GM18511 (cell line): ENCODE measurements around the gene PKP1.

Source experiments
- ATAC-seq: cut with Tn5 transposase; IDR thresholded peaks from one replicate; pipeline ENCODE4 v1.9.1; 2021; ENCODE audit warnings: mild to moderate bottlenecking, moderate library complexity; ENCODE audit not compliant: unreplicated experiment

Gene PKP1

DNA sequence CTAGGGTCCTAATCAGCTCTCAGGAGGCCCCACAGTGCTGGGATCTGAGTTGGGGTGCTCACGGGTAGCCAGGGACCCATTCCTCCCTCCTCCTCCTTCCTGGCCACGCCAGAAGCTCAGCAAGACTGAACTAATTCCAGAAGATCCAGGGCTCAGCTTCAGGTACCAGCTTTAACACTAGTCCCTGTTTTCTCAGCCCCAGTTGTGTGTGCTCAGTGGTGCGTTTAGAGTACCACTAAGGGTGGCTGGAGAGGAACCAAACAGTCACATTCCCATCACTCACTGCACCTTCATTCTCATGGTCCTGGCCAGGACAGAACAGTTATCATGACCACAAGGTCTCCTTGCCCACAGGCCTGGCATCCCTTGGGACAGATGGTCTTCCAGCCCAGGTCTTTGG, 20.8 kb downstream of the PKP1 start:
- ATAC-seq: no peak

GRCh38 chr1:201305815-201306214, 22.5 kb downstream of the PKP1 start:
- no peak for ATAC-seq

- no peak for ATAC-seq
These were observed 23.9 kb downstream of the PKP1 start for GRCh38 chr1:201307231-201307630.

DNA sequence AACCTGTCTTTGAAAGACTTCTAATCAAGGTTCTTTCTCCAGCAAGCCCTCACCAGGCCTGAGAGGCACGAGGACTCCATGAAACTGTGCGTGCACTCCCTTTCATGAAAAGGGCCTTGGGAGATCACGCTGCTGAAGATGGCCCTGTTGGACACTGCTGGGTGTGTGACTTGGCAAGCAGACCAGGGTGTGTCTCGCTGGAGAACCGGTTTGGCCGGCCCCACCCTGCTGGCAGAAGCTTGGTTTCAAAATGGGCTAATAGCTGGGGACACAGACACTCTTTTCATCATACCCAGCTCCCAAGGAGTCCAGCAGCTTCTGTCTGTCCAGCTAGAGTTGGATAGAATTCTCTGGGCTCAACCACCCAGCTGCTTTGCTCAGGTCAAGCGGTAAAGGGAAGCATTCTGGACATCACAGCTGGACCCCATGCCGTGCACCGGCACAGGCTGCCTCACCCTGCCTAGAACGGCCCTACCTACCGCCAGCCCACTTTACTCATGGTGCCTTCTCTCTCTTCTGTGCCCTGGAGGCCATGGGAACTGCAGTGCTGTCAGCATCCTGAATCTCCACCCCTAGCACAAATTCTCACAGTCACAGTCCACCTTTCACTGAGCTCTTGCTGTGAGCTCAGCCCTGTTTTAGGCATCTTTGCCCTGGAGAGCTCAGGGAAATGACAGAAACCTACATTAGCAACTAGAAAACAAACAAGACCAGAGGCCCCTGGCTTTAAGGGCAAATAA, 24.6 kb downstream of the PKP1 start:
- no peak for ATAC-seq

- ATAC-seq: no peak
These were observed 26.1 kb downstream of the PKP1 start for GRCh38 chr1:201309416-201309815.

GRCh38 chr1:201310251-201310985, 27.1 kb downstream of the PKP1 start:
- no peak for ATAC-seq

DNA sequence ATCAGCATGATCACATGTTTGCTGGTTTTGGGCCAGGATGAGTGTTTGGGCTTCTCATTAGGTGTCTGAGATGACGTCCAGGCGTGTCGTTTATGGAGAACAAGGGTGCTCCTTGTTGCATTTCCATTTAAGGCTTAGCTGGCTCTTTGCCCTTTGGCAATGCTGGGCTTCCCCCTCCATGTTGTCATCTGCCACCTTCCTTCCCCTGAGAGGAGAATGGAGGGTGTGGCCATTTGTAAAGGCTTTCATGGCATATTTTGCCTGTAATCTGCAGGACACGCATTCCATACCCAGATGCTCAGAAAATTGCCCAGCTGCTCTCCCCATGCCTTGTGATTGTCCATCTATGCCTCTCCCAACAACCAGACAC, 27.7 kb downstream of the PKP1 start:
- no peak for ATAC-seq

DNA sequence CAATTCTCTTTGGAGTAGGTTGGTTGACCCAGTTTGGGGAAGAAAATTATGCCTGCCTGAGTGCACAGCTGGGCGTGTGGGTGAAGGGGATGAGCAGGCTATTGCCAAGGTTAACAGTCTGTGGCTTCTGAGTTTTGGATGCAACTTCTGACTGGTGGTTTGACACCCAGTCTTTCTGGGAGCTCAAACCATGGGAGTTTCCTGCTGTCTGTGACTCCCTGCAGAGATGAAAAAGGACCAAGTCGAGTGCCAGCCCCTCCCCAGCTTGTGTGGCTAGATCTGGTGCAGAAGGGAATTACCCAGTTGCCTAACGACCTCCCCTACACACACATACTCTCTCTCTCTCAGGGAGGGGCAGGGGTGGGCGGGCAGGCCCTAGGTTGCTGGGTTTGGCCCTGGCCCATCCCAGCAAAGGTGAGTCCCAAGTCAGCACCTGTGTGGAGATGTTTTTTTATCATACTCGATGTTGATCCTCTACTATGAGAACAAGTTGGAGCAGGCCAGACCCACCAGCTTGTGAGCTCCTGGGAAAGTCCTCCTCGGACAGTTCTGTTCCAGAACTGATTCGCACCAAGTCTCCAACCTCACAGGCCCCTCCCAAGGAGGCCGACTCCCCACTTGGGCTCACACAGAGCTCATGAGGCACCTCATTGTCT, 28.2 kb downstream of the PKP1 start:
- no peak for ATAC-seq

DNA sequence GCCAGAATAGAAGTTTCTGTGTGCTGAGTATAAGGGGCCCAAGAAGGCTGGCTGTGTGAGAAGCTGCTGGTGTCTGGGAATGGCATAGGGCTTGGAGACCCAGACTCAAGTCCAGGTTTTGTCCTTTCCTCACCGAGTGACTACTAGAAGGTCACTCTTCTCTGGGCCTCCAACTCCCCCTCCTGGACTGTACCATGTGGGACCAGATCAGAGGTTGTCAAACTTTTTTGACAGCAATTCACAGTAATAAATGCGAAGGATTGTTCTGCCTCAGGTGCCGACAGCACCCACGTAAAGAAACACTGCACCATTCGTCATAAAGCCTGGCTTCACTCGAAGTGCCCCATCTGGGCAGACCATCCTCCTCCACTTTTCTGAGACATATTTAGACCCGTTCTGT, 29.0 kb downstream of the PKP1 start:
- no peak for ATAC-seq

GRCh38 chr1:201313086-201313485, 29.8 kb downstream of the PKP1 start:
- no peak for ATAC-seq

DNA sequence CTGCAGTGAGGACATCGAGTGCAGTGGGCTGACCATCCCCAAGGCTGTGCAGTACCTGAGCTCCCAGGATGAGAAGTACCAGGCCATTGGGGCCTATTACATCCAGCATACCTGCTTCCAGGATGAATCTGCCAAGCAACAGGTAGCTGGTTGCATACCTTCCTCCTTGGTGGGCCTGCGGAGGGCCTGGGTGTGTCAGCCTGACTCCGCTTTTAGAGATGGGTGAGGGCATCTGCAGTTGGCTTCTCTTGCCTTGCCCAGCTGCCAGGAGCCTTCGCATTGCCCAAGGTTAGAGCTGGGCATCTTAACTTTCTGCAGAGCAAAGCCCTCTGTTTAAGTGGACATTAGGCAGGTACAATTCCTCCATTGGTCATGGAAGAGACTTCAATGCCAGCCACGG, 33.2 kb downstream of the PKP1 start:
- no peak for ATAC-seq

- ATAC-seq: no peak
These were observed 34.2 kb downstream of the PKP1 start for GRCh38 chr1:201317551-201317950.

DNA sequence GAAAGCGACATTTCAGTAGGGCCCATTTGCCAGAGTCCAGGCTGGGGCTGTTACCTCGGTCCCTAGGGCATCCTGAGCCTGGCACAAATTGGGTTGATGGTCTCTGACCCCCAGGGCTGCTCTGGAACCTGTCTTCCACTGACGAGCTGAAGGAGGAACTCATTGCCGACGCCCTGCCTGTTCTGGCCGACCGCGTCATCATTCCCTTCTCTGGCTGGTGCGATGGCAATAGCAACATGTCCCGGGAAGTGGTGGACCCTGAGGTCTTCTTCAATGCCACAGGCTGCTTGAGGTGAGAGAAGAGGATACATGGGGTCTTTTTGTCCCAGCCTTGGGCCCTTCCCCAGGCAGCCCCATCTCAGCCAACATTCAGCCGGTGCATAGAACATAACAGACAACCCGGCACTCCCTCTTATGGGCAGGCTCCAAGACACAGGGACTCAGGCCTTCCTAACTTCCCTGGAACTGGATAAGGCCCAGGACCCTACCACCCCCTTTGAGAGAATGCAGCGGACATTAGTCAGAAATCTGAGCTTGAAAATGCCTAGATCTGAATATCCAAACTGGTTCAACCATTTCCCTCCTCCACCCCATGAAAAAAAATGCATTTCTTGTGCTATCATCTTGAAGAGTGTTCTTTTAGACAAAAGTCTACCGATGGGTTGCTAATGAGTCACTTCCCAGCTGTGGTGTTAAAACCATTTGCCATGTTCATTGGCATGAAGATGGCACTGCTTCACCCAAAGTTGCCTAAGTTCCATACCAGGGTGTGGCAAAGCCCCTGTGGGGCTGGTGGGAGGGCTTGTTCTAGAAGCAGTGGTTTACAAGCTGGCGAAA, 35.4 kb downstream of the PKP1 start:
- ATAC-seq: no peak

GRCh38 chr1:201319631-201320030, 36.3 kb downstream of the PKP1 start:
- no peak for ATAC-seq

GRCh38 chr1:201320168-201320788, 37.0 kb downstream of the PKP1 start:
- ATAC-seq: no peak

GRCh38 chr1:201321826-201322390, 38.6 kb downstream of the PKP1 start:
- no peak for ATAC-seq

GRCh38 chr1:201322653-201323510, 39.6 kb downstream of the PKP1 start:
- ATAC-seq: no peak

DNA sequence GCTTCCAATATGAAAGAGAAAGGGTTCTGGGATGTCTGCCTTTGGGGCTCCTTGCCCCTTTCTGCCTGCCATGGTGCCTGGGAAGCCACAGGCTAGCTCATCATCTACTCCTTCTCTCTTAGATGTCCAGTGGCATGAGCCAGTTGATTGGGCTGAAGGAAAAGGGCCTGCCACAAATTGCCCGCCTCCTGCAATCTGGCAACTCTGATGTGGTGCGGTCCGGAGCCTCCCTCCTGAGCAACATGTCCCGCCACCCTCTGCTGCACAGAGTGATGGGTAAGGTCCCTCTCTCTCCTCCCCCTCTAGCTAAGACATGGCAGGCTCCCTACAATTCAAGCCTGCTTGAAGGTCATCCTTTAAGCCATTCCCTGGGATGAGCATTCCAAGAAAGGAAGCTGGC, 41.0 kb downstream of the PKP1 start:
- no peak for ATAC-seq
